NCI-H2107 treated with DMSO at 0.1 percent for 48 hours (cell line): Measurements from ENCODE around the gene RASSF6.
"Not testable (repeated sequence)": the region's sequence is repeated elsewhere in the genome, so short reads cannot be mapped to it uniquely, and the experiment has no call there.

ENCODE experiments used
- DNase-seq: peaks from one replicate; lab custom pipeline; 2025; ENCODE audit not compliant: unreplicated experiment; lab: John Stamatoyannopoulos, UW

Gene RASSF6

DNA sequence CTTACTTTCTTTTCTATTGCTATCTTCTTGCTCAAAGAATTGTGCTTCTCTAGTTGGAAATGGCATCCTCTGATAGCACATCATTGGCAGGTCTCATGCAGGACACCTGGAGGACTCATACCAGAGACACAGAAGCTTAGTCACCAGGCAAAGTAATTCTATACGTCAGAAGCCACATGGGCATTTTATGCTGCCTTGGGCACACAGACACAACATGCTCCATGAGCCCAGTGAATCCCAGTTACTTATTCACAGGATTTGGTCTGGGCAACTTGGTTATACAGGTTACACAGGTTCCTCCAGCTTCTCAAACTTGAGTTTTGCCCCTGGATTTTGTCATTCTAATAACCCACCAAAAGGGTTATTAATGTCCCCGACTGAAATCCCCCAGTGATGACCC is 7.1 kb downstream of the RASSF6 start:
- peak; percentile 44 for DNase-seq

DNA sequence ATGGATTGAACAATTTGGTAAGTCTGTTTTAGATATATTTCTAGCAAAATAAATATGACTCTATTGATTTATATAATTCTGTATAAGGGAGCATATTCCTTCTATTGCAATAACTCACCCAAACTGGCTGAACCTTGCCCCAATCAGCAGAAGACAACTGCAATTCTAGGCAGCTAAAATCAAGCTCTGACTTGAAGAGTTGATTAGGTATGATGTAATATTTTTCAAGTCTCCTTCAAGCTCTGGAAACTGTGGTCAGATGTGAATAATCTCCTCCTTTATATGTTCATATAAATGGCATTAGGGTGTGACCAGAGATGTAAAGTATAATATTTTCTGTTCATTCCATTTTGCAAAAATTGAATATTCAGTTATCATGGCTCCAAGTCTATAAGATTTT is 8.2 kb downstream of the RASSF6 start:
- no peak for DNase-seq

DNA sequence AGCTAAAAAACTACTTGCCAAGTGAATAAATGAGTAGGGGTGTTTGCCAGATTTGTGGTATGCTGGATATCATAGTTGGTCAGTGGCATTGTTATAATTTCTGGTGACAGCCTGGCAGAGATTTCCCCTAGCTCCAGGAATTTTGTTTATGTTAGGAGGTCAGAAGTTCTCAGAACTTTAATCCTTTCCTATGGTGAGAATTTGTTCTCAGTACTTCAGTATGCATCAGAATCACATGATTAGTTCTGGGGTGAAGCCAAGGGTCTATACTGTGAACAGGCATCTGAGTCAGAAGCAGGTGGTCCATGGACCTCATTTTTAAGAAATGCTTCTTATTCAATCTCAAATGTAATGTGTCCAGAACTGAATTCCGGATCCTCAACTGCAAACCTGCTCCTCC is 10.5 kb downstream of the RASSF6 start:
- DNase-seq, result peak; percentile 7

DNA sequence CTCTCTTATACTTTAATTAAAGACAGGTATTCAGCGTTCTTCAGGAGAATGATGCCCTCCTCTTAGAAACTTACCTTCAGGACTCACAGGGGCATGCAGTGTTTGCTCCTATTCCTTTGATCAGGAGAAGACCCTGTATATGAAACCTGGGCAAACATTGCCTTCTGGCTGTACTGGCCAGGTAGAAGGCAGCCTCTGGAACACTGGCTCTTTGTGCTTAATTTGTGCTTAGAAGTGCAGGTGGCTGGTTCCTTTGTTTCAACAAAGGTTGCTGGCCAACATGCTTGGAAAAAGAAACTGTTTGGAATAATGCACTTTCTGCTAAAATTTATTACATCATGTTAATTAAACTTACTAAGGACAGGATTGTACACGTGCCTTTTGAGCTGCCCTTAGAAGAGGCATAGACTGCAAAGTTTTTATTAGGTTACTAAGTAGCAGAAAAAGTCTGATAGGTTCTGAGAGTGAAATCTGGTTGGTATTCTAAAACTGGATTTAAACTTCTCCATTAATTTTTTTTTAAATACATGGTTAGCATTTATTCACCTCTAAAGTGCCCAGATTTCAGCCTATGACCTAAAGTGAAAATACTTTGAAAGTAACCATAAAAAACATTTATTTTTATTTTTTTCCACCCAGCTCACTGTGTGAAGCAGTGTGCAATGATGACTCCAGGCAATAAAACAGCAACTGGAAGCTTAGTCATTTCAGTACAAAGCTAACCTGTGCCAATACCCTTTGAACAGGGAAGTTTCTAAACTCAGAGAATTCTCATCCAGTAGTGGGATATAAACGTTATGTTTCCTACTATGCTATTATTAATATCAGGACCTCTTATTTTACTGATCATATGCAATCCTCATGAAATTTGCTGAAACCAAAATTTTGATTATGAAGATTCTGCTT is 11.3 kb downstream of the RASSF6 start:
- no peak for DNase-seq

DNA sequence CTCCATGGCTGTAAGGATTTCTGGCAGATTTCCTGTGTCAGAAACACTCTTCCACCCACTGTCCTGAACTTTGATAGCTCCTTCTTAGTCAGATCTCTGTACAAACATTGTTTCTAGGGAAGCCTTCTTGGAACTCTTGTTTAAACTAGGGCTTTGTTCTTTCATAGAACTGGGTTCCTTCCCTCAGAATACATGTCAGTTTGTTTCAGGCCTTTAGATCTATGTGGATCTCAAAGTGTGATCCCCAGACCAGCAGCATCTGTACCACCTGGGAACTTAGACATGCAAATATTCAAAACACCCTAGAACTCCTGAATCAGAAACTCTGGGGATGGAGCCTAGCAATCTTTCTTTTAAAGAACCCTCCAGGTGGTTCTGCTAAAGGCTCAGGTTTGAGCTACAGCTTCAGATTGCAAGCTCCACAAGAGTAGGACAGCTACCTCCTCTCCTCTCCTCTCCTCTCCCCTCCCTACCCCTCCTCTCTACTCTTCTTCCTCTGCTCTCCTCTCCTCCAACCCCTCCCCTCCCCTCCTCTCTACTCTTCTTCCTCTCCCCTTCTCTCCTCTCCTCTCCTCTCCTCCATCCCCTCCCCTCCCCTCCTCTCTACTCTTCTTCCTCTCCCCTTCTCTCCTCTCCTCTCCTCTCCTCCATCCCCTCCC is 12.7 kb downstream of the RASSF6 start:
- DNase-seq, result no peak

DNA sequence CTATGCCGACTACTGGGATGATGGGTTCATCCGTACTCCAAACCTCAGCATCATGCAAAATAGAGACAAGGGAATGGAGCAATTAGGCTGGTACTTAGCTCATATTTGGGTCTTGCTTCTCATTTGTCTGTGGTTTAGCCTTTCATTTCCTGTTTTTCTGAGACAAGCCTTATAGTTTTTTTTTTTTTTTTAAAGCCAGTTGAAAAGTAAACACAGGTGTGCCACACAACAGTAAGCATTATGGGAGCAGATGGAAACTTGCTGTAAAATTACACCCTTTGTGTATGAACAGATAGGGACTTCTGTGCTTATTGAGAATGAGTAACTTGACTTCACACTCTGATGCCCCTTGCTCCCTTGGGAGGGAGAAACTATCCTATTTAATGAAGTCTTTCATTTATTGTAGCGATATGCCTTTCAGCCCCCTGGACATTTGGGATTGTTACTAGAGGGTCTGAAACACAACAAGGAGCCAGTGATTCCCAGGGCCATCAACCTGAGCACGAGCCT is 13.7 kb downstream of the RASSF6 start:
- DNase-seq, result peak; percentile 98

DNA sequence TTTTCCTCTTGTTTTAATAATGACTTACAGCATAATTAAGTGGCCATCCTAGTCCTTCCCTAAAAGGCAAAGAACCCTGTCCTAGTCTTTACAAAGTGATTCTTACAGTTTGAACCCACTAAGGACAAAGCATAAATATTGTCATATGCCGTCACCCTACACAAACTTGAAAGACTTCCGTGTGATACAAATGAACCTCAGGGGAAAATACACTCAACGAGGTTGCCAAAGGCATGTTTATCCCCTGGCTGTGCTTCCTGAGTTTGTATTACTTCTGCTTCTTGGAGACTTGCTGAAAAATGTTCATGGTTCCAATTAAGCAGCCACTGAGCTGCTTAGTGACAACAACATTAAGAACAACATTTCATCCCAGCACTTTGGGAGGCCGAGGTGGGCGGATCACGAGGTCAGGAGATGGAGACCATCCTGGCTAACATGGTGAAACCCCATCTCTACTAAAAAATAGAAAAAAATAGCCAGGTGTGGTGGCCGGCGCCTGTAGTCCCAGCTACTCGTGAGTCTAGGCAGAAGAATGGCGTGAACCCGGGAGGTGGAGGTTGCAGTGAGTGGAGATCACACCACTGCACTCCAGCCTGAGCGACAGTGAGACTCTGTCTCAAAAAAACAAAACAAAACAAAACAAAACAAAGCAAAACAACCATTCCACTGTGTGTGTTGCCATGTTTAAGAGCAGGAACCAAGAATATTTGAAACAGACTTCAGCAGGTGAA is 16.2 kb downstream of the RASSF6 start:
- DNase-seq, result peak; percentile 25

DNA sequence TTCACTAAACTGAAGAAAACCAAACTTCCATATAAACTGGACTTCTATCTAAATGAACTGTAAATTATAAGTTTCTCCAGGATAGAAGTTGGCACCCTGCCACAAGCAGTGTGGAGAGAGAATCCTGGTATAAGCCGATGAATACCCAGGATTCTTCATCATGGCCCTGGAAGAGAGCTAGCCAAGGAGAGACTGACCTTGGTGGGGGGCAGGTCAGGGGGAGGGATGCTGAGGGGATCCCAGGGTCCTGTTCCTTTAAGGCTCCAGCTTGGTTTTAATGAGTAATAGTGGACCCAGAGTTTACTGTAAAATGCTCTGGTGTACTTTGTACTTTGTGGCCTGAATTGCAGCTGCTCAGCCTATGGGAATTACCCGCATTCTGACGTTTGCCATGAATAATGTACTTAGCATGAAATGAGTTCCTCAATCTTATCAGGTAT is 16.9 kb downstream of the RASSF6 start:
- no peak for DNase-seq

DNA sequence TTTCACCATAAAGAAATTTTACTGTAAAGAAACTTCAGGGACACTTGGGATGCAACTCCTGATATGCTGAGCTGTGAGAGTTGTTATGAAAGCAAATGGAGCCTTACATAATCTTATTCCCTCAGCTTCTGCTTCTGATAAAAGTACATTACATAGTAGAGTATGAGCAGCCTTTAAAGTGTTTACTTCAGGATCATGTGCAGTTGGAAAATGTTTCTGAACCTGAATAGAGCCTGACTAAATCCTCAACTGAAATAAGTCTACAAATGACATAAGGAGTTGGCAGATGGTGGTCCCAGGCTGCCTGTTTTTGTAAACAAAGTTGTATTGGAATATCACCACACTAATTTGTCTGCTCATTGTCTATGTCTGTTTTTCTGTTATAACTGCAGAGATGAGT is 19.3 kb downstream of the RASSF6 start:
- no peak for DNase-seq

DNA sequence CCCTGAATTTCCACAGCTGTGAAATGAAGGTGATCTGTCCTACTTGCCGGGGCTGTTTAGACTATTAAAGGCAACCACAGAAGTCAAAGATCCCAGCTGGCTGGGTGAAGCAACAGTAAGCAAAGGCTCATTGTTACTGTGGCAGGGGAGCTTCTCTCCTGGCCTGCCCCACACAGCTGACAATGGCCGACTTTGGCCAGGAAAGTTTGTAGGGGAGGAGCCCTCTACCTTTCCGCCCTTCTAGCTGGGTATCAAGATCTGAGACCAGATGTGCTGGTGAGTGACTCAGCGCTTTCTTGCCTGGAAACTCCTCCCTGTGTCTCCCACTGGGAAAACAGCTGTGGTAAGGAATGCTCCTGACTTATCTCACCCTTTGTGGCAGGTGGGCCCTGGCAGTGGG is 21.1 kb downstream of the RASSF6 start:
- DNase-seq, result peak; percentile 50

DNA sequence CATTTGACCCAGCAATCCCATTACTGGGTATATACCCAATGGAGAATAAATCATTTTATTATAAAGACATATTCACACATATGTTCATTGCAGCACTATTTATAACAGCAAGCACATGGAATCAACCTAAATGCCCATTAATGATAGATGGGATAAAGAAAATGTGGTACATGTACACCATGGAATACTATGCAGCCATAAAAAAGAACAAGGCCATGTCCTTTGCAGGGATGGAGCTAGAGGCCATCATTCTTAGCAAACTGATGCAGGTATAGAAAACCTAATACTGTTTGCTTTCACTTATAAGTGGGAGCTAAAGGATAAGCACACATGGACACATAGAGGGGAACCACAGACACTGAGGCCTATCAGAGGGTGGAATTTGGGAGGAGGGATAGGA is 22.6 kb downstream of the RASSF6 start:
- DNase-seq, result no peak

DNA sequence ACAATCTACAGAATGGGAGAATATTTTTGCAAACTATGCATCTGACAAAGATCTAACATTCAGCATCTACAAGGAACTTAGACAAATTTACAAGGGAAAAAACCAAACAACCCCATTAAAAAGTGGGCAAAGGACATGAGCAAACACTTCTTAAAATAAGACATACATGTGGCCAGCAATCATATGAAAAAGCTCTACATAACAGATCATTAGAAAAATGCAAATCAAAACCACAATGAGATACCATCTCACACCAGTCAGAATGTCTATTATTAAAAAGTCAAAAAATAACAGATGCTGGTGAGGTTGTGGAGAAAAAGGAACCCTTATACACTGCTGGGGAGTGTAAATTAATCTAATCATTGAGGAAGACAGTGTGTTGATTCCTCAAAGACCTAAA is 23.1 kb downstream of the RASSF6 start:
- not testable (repeated sequence) for DNase-seq

DNA sequence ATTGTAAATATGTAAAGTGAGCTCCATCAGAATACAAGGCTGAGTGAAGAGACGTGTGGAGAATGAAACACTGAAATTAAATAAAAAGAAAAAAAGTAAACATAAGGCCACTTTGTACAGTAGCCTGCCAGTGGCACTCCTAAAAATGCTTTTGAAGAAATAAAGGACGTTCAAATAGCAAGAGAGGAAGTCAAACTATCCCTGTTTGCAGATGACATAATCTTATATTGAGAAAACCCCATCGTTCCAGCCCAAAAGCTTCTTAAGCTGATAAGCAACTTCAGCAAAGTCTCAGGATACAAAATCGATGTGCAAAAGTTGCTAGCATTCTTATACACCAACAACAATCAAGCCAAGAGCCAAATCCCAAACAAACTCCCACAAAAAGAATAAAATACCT is 24.2 kb downstream of the RASSF6 start:
- no peak for DNase-seq

DNA sequence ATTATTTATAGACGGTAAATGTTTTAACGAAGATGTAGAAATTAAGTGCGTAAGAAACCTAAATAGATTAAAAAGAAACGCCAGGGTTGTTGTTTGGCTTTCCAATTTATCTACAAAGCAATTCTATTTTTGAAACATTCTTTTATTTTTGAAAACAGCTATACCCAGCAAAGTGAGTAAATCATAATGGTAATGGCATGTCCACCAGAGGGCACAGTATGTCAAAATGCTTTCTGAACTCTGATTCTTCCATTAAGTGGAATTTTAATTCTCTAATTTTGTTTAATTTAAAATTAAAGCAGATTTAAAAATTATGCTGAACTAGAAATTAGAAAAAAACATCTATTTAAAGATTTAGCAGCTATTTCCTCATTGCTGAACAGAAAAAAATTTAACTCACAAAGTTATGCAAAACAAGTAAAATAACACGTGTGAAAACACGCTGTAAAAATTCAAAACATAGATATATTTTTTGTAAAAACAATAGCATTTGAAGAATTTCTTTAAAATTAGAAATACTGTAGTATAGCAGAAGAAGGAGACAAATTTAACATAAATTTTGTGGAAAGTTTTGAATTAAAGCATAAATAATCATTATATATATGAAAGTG is 26.5 kb downstream of the RASSF6 start:
- peak; percentile 11 for DNase-seq

DNA sequence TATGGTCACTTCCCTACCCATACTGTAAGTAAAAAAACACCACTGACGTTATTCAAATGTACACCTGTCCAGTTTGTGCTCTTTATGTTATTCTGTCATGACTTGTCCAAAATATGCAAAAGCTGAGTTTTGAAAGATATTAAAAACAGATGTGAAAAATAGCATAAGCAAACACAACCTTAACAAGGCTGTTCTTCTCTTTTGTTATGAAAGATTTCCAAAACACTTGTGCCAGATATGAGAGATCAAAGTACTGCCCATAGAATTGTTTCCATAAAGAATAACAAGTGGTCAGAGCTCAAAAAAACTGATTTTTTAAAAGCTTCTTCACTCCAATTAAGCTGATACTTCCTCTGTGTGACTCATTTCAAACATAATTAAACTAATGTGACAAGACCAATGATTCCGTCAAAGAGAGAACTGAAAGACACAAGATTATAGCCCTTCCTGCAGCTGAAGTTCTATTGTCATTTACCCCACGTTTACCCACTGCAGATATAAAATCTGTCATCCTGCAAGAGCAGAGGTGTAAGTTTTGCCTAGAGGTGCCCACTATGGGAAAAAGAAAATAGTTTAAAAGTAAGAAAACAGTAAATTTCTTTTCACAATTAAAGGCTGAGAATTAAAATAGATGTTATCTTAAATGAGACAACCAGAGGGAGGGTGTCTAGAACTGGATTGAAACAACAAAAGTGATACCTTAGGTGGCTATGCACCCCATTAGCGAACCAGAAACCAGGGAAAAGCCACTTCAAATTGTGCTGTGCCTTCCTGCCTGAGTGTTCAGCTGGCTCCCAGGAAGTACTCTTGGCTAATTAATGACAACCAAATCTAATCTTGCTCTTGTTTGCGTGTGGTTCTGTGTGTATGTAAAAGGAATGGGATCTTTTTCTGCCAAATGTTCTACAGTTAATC is 30.1 kb downstream of the RASSF6 start:
- peak; percentile 82 for DNase-seq

DNA sequence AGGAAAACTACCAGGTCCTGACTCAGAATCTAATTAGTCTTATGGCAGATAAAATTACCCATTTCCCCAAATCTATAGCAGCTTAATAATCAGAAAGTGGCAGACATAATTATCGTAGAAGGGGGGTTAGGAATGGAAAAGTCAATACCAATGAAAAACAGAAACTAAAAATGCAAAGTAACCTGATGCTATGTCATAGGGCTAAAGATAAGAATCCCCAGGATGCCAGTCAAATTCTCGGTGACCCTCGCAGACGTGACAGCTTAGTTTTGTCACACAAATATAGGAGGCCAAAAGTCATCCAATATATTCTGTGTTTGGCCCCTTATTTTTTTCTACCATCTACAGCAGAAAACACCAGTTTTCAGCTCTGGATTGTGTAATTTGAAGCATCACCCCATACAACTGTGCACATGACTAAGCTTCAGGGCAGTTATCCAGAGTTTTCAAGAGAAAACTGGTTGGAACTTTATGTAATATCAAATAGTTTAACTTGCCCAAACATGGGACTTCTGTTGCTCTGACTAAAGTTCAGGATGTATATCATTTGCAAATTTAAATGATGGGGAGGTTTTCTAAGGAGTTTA is 30.9 kb downstream of the RASSF6 start:
- no peak for DNase-seq

DNA sequence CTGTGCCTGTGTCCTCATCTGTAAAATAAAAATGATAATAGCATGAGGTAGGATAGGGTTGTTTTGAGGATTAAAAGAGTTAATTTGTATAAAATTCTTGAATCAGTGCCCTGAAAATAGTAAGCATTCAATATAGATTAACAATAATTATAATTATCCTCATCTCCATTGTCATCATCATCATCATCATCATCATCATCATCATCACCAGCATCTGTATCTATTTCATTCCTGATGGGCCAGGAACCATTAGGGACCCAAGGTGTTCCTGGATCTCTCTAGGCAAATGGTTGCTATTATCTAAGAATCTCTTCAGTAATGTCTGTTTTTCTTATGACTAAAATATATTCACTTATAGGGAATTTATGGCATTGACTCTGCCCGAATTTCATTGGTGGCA is 31.6 kb downstream of the RASSF6 start:
- DNase-seq, result no peak

DNA sequence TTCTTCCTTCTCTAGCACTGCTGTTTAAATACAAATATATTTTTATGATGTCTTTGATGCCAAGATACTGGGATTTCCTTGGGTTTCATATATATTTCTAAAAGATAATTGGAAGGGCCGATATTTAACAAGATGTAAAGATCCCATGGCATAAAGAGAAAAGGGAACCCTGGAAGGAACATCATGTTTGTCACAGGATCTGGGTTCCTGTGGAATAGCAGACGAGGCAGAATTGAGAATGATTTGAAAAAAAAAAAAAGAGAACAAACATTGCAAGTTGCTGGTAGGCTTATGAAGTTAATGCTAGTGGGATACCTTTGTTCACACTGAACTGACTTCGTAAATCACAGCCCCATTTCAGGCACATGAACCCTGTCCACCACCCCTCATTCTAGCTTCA is 33.6 kb downstream of the RASSF6 start:
- DNase-seq, result no peak

DNA sequence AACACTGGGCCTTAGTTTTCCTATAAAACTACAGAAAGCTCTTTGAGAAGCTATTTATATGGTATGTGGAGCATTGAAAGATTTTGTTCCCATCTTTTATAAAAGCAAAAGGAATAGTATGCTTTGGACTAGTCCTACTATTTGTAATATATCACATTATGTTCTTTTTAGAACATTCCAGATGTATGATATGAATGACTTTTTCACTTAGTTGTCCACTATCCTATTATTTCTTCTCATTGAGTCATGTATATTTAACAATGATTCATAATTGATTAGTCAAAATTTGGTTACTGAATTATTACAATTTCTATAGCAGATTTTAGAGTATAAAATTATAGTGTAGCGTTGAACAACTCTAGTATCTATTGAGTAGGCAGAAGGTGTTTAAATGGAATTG is 34.2 kb downstream of the RASSF6 start:
- no peak for DNase-seq

DNA sequence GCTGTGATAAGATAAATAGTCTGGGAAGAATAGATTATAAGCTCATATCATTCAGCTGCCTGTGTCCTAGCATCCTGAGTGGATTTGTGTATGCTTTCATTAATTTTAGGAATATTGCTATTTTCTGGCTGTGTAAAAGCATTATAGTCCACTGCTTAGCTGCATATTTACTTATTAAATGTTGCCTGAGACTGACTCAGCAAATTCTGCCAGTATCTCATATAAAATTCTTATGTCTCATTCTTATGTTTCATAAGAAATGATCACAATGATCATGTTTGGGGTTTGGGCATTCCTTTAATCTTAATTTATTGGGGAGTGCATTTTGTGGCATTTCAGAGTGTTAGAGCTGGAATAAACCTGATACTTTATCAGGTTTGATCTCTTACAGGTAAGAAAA is 34.9 kb downstream of the RASSF6 start:
- no peak for DNase-seq
